ENCODE measurements around the gene PDZRN4. TPM values are rescaled to one million over a fixed set of nuclear protein-coding genes. Genes with fewer than 3 reads are reported as not detected.

Gene PDZRN4
- total and polyA plus RNA-seq, 2 of the 4 experiments (the other 2 are of a cell fraction): not detected

DNA sequence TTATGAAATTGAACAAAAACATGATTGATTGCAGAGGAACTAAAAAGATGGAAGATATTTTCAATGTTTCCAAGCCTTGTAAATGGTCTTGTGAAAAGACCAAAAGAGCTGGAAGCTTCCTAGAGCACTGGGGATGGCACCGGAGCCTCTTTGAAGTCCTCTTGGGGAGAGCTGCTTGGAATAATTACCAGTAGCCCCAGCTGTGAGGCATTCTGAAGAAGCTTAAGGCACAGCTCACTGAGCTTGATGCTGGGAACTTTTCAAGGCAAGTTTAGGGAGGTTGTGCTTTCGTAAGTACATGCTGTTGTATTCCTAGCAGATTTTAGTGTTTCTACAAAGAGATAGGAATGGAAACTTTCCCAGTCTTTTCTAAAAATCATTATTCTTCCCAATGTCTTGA, 13.9 kb downstream of the PDZRN4 start:
- no peaks in the 10 kb centered on the region for H3K4me1 ChIP-seq (ENCODE audit: control insufficient read depth, insufficient read depth, low read length)
- ChIA-PET CTCF (no interaction called here), POLR2A (ENCODE audit: unreplicated experiment) (no interaction called here)
- H4K20me1 ChIP-seq (ENCODE audit: insufficient read depth, low read length): no peaks in the 10 kb centered on the region
- no peak overlapping the region for H3K27ac ChIP-seq (ENCODE audit: insufficient read depth, low read length)
- no peak overlapping the region for H2AK9ac ChIP-seq (replicated peaks; ENCODE audit: low read depth, low read length, poor library complexity)
- WGBS, 2 experiments (ENCODE audit: extremely low coverage in 2 of 2, insufficient read length in 1 of 2): no CpG with 5 or more reads among the region's 2 CpGs
- H3K4ac ChIP-seq (ENCODE audit: low read depth, low read length): no peak overlapping the region
- H2BK5ac ChIP-seq (ENCODE audit: low read depth, low read length, poor library complexity, severe bottlenecking): no peak overlapping the region
- H3K27me3 ChIP-seq (ENCODE audit: control insufficient read depth, insufficient read depth, low read length): no peaks in the 10 kb centered on the region
- no peak overlapping the region for H3K18ac ChIP-seq (ENCODE audit: low read depth, low read length)
- in situ Hi-C loops (cut with MboI; ENCODE audit: low sequenced_read_pairs): no loop called here
- H3K4me2 ChIP-seq (ENCODE audit: low read depth, low read length): no peak overlapping the region
- no peak for ATAC-seq (ENCODE audit: low read depth)
- H4K8ac ChIP-seq (ENCODE audit: low read depth in 2 of 2, low read length in 2 of 2): no peak overlapping the region
- H2BK120ac ChIP-seq (ENCODE audit: low read depth, low read length): no peak overlapping the region
- dilution Hi-C loops (cut with HindIII; ENCODE audit: low sequenced_read_pairs, unreplicated experiment): no loop called here
- no peak overlapping the region for H3K23ac ChIP-seq (ENCODE audit: low read depth, low read length)
- no peak overlapping the region for H2AK5ac ChIP-seq (ENCODE audit: low read depth, low read length)
- intact Hi-C loops (cut with micrococcal nuclease): loop anchor here (10.0 kb wide), 1 partner anchor 247 kb away; no protein-coding TSS in a partner anchor
- no peak overlapping the region for H3K14ac ChIP-seq (replicated peaks; ENCODE audit: low read depth, low read length)
- no peak overlapping the region for H4K91ac ChIP-seq (ENCODE audit: insufficient read depth, low read depth, low read length)
- no peak overlapping the region for H3K4me3 ChIP-seq (ENCODE audit: insufficient read depth, low read depth, low read length)
- H3K79me1 ChIP-seq (ENCODE audit: low read depth in 1 of 2, low read length in 2 of 2): no peaks in the 10 kb centered on the region
- no peaks in the 10 kb centered on the region for H3K9me1 ChIP-seq (ENCODE audit: insufficient read depth, low read length)
- no peak overlapping the region for H3K56ac ChIP-seq (ENCODE audit: extremely low read depth, insufficient read depth, low read length)
- no peak for DNase-seq
- TF ChIP-seq, protein P1, sequence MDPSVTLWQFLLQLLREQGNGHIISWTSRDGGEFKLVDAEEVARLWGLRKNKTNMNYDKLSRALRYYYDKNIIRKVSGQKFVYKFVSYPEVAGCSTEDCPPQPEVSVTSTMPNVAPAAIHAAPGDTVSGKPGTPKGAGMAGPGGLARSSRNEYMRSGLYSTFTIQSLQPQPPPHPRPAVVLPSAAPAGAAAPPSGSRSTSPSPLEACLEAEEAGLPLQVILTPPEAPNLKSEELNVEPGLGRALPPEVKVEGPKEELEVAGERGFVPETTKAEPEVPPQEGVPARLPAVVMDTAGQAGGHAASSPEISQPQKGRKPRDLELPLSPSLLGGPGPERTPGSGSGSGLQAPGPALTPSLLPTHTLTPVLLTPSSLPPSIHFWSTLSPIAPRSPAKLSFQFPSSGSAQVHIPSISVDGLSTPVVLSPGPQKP (IDR thresholded peaks at IDR 0.05; ENCODE audit: borderline replicate concordance, low read depth, low read length): no peak
- TF ChIP-seq RCOR1 (IDR thresholded peaks at IDR 0.05; ENCODE audit: insufficient replicate concordance, low read length) (no peak), CHD1 (IDR thresholded peaks at IDR 0.05; ENCODE audit: low read depth, low read length) (no peak), MXI1 (IDR thresholded peaks at IDR 0.05; ENCODE audit: borderline replicate concordance, low read depth, low read length) (no peak), MAFK (IDR thresholded peaks at IDR 0.05; ENCODE audit: low read depth, low read length) (no peak), FOS (IDR thresholded peaks at IDR 0.05; ENCODE audit: low read depth, low read length) (no peak), NFE2L2 (IDR thresholded peaks at IDR 0.05; ENCODE audit: low read depth, low read length) (no peak), SMC3 (IDR thresholded peaks at IDR 0.05; ENCODE audit: low read depth, low read length) (no peak), RAD21 (IDR thresholded peaks at IDR 0.05; ENCODE audit: low read length) (no peak), POLR2A (IDR thresholded peaks at IDR 0.05; ENCODE audit: low read depth, low read length) (no peak), BHLHE40 (IDR thresholded peaks at IDR 0.05; ENCODE audit: low read depth, low read length) (no peak), MAZ (IDR thresholded peaks at IDR 0.05; ENCODE audit: borderline replicate concordance, low read depth, low read length) (no peak), RFX5 (IDR thresholded peaks at IDR 0.05; ENCODE audit: low read depth, low read length) (no peak), CEBPB (IDR thresholded peaks at IDR 0.05; ENCODE audit: low read depth, low read length) (no peak)
- TF ChIP-seq, protein P2, sequence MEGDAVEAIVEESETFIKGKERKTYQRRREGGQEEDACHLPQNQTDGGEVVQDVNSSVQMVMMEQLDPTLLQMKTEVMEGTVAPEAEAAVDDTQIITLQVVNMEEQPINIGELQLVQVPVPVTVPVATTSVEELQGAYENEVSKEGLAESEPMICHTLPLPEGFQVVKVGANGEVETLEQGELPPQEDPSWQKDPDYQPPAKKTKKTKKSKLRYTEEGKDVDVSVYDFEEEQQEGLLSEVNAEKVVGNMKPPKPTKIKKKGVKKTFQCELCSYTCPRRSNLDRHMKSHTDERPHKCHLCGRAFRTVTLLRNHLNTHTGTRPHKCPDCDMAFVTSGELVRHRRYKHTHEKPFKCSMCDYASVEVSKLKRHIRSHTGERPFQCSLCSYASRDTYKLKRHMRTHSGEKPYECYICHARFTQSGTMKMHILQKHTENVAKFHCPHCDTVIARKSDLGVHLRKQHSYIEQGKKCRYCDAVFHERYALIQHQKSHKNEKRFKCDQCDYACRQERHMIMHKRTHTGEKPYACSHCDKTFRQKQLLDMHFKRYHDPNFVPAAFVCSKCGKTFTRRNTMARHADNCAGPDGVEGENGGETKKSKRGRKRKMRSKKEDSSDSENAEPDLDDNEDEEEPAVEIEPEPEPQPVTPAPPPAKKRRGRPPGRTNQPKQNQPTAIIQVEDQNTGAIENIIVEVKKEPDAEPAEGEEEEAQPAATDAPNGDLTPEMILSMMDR (conservative IDR thresholded peaks at IDR 0.05; ENCODE audit: low read depth, low read length): no peak
- TF ChIP-seq, protein P3, sequence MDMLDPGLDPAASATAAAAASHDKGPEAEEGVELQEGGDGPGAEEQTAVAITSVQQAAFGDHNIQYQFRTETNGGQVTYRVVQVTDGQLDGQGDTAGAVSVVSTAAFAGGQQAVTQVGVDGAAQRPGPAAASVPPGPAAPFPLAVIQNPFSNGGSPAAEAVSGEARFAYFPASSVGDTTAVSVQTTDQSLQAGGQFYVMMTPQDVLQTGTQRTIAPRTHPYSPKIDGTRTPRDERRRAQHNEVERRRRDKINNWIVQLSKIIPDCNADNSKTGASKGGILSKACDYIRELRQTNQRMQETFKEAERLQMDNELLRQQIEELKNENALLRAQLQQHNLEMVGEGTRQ (IDR thresholded peaks at IDR 0.05; ENCODE audit: low read depth, low read length): no peak
- no peak overlapping the region for H2BK15ac ChIP-seq (ENCODE audit: low read depth, low read length)
- H4K5ac ChIP-seq (ENCODE audit: low read depth, low read length): no peak overlapping the region
- H2BK20ac ChIP-seq (ENCODE audit: low read depth, low read length): no peak overlapping the region
- no peak overlapping the region for H3K9ac ChIP-seq (ENCODE audit: low read depth, low read length)
- BruUV-seq (replicated peaks): no TSS peak
- no peak overlapping the region for H2AFZ ChIP-seq (replicated peaks; ENCODE audit: low read length, poor library complexity)
- no peaks in the 10 kb centered on the region for H3K9me3 ChIP-seq (ENCODE audit: control insufficient read depth, insufficient read depth, low read length)
- no peaks in the 10 kb centered on the region for H3K36me3 ChIP-seq (ENCODE audit: control insufficient read depth, insufficient read depth, low read length)

Measured in IMR-90 (cell line).